ENCODE data around the gene ADAMTS12.

The ADAMTS12 gene

DNA sequence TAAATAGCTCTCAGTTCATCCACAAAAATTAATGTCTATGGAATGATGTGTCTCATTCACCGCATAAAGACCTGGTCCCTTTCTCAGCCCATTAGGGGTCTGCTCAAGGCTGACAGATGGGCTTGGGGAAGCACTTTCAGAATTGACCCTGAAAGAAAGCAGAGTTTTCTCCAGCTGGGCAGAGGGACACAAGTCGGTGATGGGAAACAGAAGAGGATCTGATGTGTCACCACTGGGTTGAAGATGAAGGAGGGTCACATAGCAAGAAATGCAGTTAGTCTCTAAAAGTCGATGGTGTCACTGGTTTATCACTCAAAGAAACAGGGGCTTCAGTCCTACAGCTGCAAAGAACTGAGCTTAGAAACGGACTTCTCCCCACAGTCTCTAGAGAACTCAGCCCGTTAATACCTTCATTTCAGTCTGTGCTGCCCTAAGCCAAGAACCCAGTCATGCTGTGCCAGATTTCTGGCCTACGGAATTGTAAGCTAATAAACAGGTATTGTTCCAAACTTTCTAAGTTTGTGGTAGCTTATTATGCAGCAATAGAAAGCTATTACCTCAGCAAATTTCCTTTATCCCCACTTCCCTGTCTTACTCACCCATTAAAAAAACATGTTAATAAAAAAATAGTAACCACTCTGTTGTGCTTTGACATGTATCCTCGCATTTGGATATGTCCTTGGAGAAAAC is 64.6 kb downstream of the ADAMTS12 start:
- Histone ChIP-seq H4K91ac (ENCODE audit: low read depth, low read length, poor library complexity) (no peak overlapping the region), H3K4me2 (ENCODE audit: insufficient read depth, low read length, poor library complexity, severe bottlenecking) (no peak overlapping the region), H3K79me1 (ENCODE audit: low read depth, low read length) (no peaks in the 10 kb centered on the region), H3K36me3 (replicated peaks in 1 of 2; ENCODE audit: control insufficient read depth in 2 of 2, insufficient read depth in 2 of 2, low read length in 2 of 2) (peaks cover 0 to 5% of the 10 kb centered on the region in 2 donors), H2AK5ac (ENCODE audit: low read depth, low read length) (no peak overlapping the region), H3K9ac (ENCODE audit: low read depth, low read length, poor library complexity) (no peak overlapping the region), H2BK5ac (ENCODE audit: low read length) (no peak overlapping the region), H2BK120ac (ENCODE audit: low read depth, low read length) (no peak overlapping the region), H3K27ac (replicated peaks; ENCODE audit: low read length) (no peak overlapping the region), H3K4me1 (ENCODE audit: control insufficient read depth in 2 of 2, insufficient read depth in 1 of 2, low read depth in 1 of 2, low read length in 2 of 2) (peaks cover 3 to 5% of the 10 kb centered on the region in 2 donors), H3K9me3 (replicated peaks in 1 of 2; ENCODE audit: control insufficient read depth in 2 of 2, insufficient read depth in 1 of 2, low read depth in 1 of 2, low read length in 2 of 2) (no peaks in the 10 kb centered on the region), H2BK15ac (ENCODE audit: low read length) (no peak overlapping the region), H3K14ac (ENCODE audit: low read length) (no peak overlapping the region), H3K4ac (ENCODE audit: low read length) (no peak overlapping the region), H3K27me3 (ENCODE audit: control insufficient read depth in 3 of 3, insufficient read depth in 3 of 3, low read depth in 1 of 3, low read length in 3 of 3) (no peaks in the 10 kb centered on the region), H2BK12ac (ENCODE audit: low read length) (no peak overlapping the region), H3K18ac (ENCODE audit: low read length) (no peak overlapping the region), H3K23ac (ENCODE audit: low read depth, low read length, poor library complexity) (no peak overlapping the region), H2AFZ (ENCODE audit: low read length) (no peak overlapping the region), H4K8ac (ENCODE audit: low read depth, low read length) (no peak overlapping the region), H3K4me3 (ENCODE audit: low read length in 2 of 2) (no peak overlapping the region)
- WGBS, 2 donors (ENCODE audit: extremely low coverage in 2 of 2, insufficient read length in 2 of 2, insufficient replicate concordance in 1 of 2) = no CpG with 5 or more reads among the region's 7 CpGs
- DNase-seq (ENCODE audit: low spot score) = no peak

DNA sequence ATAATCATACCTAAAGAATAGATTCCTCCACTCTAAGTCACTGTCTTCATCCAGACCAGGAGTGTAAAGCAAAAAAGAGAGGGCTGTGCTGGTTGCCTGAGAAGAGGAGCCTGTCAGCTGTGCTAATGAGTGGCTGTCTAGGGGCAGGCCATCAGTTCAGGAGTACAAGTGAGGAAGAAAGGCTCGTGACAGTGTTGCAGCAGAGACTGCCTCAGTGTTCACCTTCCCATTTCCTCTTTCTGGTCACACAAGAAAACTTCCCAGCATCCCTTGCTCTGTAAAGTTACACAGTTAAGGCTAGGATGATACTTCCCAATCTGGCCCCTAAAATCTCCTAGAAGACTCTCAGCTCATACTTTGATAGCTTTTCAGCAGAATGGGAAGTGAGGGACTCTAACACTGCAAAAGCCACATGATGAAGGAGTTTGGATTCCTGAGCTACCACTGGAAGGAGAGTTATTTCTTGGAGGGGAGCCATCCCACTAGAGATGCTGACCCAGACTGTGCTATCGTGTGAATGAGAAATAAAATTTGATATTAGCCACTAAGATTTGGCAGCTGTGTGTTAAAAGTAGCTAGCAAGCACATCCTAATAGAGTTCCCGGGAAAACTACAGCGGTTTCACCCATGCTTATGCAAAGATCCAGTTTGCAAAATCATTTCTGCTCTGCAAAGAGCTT is 67.1 kb downstream of the ADAMTS12 start:
- H2BK120ac ChIP-seq (ENCODE audit: low read depth, low read length) = no peak overlapping the region
- no peak overlapping the region for H2BK12ac ChIP-seq (ENCODE audit: low read length)
- no peak overlapping the region for H2AK5ac ChIP-seq (ENCODE audit: low read depth, low read length)
- H3K9me3 ChIP-seq (replicated peaks in 1 of 2; ENCODE audit: control insufficient read depth in 2 of 2, insufficient read depth in 1 of 2, low read depth in 1 of 2, low read length in 2 of 2) = peaks cover 0 to 6% of the 10 kb centered on the region in 2 donors
- H3K4me1 ChIP-seq (ENCODE audit: control insufficient read depth in 2 of 2, insufficient read depth in 1 of 2, low read depth in 1 of 2, low read length in 2 of 2) = peaks cover 3 to 5% of the 10 kb centered on the region in 2 donors
- H3K18ac ChIP-seq (ENCODE audit: low read length) = no peak overlapping the region
- H3K23ac ChIP-seq (ENCODE audit: low read depth, low read length, poor library complexity) = no peak overlapping the region
- no peak overlapping the region for H3K4ac ChIP-seq (ENCODE audit: low read length)
- no peak overlapping the region for H3K27ac ChIP-seq (replicated peaks; ENCODE audit: low read length)
- DNase-seq (ENCODE audit: low spot score) = no peak
- H4K8ac ChIP-seq (ENCODE audit: low read depth, low read length) = no peak overlapping the region
- H2BK15ac ChIP-seq (ENCODE audit: low read length) = no peak overlapping the region
- no peak overlapping the region for H3K4me3 ChIP-seq (ENCODE audit: low read length in 2 of 2)
- no peaks in the 10 kb centered on the region for H3K27me3 ChIP-seq (ENCODE audit: control insufficient read depth in 3 of 3, insufficient read depth in 3 of 3, low read depth in 1 of 3, low read length in 3 of 3)
- no peak overlapping the region for H2BK5ac ChIP-seq (ENCODE audit: low read length)
- H2AFZ ChIP-seq (ENCODE audit: low read length) = no peak overlapping the region
- no peak overlapping the region for H3K14ac ChIP-seq (ENCODE audit: low read length)
- H3K36me3 ChIP-seq (replicated peaks in 1 of 2; ENCODE audit: control insufficient read depth in 2 of 2, insufficient read depth in 2 of 2, low read length in 2 of 2) = peaks cover 0 to 4% of the 10 kb centered on the region in 2 donors
- H3K79me1 ChIP-seq (ENCODE audit: low read depth, low read length) = no peaks in the 10 kb centered on the region
- H3K4me2 ChIP-seq (ENCODE audit: insufficient read depth, low read length, poor library complexity, severe bottlenecking) = no peak overlapping the region
- WGBS, 2 donors (ENCODE audit: extremely low coverage in 2 of 2, insufficient read length in 2 of 2, insufficient replicate concordance in 1 of 2) = no CpG with 5 or more reads among the region's 4 CpGs
- H4K91ac ChIP-seq (ENCODE audit: low read depth, low read length, poor library complexity) = no peak overlapping the region
- H3K9ac ChIP-seq (ENCODE audit: low read depth, low read length, poor library complexity) = no peak overlapping the region

DNA sequence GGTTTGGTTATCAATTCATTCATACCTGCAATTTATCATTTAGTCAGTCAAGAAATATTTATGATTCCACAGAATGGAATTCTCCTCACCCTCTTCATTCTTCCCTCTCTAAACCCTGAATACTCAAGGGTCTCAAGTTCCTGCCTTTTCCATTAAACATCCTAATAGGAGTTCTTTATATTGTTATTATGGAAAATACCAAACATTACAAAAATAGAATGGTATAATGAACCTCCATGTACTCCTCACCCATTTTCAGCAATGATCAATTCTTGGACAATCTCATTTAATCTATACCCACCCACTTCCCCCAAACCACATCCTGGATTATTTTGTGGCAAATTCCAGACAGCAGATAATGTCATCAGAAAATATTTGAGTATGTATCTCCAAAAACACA is 74.5 kb downstream of the ADAMTS12 start:
- Histone ChIP-seq H3K4me2 (ENCODE audit: insufficient read depth, low read length, poor library complexity, severe bottlenecking) (no peak overlapping the region), H4K91ac (ENCODE audit: low read depth, low read length, poor library complexity) (no peak overlapping the region), H2BK12ac (ENCODE audit: low read length) (no peak overlapping the region), H3K27me3 (ENCODE audit: control insufficient read depth in 3 of 3, insufficient read depth in 3 of 3, low read depth in 1 of 3, low read length in 3 of 3) (no peaks in the 10 kb centered on the region), H3K9me3 (replicated peaks in 1 of 2; ENCODE audit: control insufficient read depth in 2 of 2, insufficient read depth in 1 of 2, low read depth in 1 of 2, low read length in 2 of 2) (peaks cover 0 to 15% of the 10 kb centered on the region in 2 donors), H3K4me1 (ENCODE audit: control insufficient read depth in 2 of 2, insufficient read depth in 1 of 2, low read depth in 1 of 2, low read length in 2 of 2) (peaks cover 0 to 6% of the 10 kb centered on the region in 2 donors), H3K18ac (ENCODE audit: low read length) (no peak overlapping the region), H3K4ac (ENCODE audit: low read length) (no peak overlapping the region), H3K27ac (replicated peaks; ENCODE audit: low read length) (no peak overlapping the region), H2BK15ac (ENCODE audit: low read length) (no peak overlapping the region), H2BK120ac (ENCODE audit: low read depth, low read length) (no peak overlapping the region), H4K8ac (ENCODE audit: low read depth, low read length) (no peak overlapping the region), H2AK5ac (ENCODE audit: low read depth, low read length) (no peak overlapping the region), H3K36me3 (replicated peaks in 1 of 2; ENCODE audit: control insufficient read depth in 2 of 2, insufficient read depth in 2 of 2, low read length in 2 of 2) (peaks cover 0 to 5% of the 10 kb centered on the region in 2 donors), H3K4me3 (ENCODE audit: low read length in 2 of 2) (no peak overlapping the region), H3K23ac (ENCODE audit: low read depth, low read length, poor library complexity) (no peak overlapping the region), H3K9ac (ENCODE audit: low read depth, low read length, poor library complexity) (no peak overlapping the region), H3K14ac (ENCODE audit: low read length) (no peak overlapping the region), H2BK5ac (ENCODE audit: low read length) (no peak overlapping the region), H2AFZ (ENCODE audit: low read length) (no peak overlapping the region), H3K79me1 (ENCODE audit: low read depth, low read length) (no peaks in the 10 kb centered on the region)
- DNase-seq (ENCODE audit: low spot score) = no peak

DNA sequence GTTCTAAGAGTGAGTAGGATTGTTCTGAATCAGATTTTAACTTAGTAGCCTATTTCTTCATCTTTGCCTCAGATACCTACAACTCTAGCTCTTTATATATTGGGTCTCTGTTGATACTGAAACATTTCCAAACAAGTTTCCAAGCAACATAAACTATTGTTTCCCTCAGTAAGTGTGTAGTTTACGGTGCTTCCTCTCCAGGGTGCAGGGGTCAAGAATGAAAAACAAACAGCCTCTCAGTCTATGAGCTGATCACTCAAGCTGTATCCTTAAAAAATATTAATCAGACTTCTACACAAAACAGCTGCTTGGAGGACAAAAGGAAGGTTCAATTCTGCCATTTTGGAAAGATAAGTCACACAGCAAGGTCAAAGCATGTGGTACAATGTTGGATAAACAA is 75.0 kb downstream of the ADAMTS12 start:
- H3K36me3 ChIP-seq (replicated peaks in 1 of 2; ENCODE audit: control insufficient read depth in 2 of 2, insufficient read depth in 2 of 2, low read length in 2 of 2) = peaks cover 0 to 5% of the 10 kb centered on the region in 2 donors
- H2AFZ ChIP-seq (ENCODE audit: low read length) = no peak overlapping the region
- H3K9ac ChIP-seq (ENCODE audit: low read depth, low read length, poor library complexity) = no peak overlapping the region
- no peak overlapping the region for H3K14ac ChIP-seq (ENCODE audit: low read length)
- no peak overlapping the region for H3K4me3 ChIP-seq (ENCODE audit: low read length in 2 of 2)
- no peak for DNase-seq (ENCODE audit: low spot score)
- H3K4me2 ChIP-seq (ENCODE audit: insufficient read depth, low read length, poor library complexity, severe bottlenecking) = no peak overlapping the region
- no peak overlapping the region for H3K27ac ChIP-seq (replicated peaks; ENCODE audit: low read length)
- H4K91ac ChIP-seq (ENCODE audit: low read depth, low read length, poor library complexity) = no peak overlapping the region
- H3K23ac ChIP-seq (ENCODE audit: low read depth, low read length, poor library complexity) = no peak overlapping the region
- WGBS, 2 donors (ENCODE audit: extremely low coverage in 2 of 2, insufficient read length in 2 of 2, insufficient replicate concordance in 1 of 2) = no CpG with 5 or more reads among the region's 1 CpG
- H3K18ac ChIP-seq (ENCODE audit: low read length) = no peak overlapping the region
- H3K4me1 ChIP-seq (ENCODE audit: control insufficient read depth in 2 of 2, insufficient read depth in 1 of 2, low read depth in 1 of 2, low read length in 2 of 2) = peaks cover 0 to 6% of the 10 kb centered on the region in 2 donors
- no peak overlapping the region for H2BK120ac ChIP-seq (ENCODE audit: low read depth, low read length)
- H2BK15ac ChIP-seq (ENCODE audit: low read length) = no peak overlapping the region
- no peak overlapping the region for H2BK12ac ChIP-seq (ENCODE audit: low read length)
- no peak overlapping the region for H3K4ac ChIP-seq (ENCODE audit: low read length)
- H4K8ac ChIP-seq (ENCODE audit: low read depth, low read length) = no peak overlapping the region
- no peaks in the 10 kb centered on the region for H3K27me3 ChIP-seq (ENCODE audit: control insufficient read depth in 3 of 3, insufficient read depth in 3 of 3, low read depth in 1 of 3, low read length in 3 of 3)
- peaks cover 0 to 15% of the 10 kb centered on the region in 2 donors for H3K9me3 ChIP-seq (replicated peaks in 1 of 2; ENCODE audit: control insufficient read depth in 2 of 2, insufficient read depth in 1 of 2, low read depth in 1 of 2, low read length in 2 of 2)
- H2BK5ac ChIP-seq (ENCODE audit: low read length) = no peak overlapping the region
- H3K79me1 ChIP-seq (ENCODE audit: low read depth, low read length) = no peaks in the 10 kb centered on the region
- no peak overlapping the region for H2AK5ac ChIP-seq (ENCODE audit: low read depth, low read length)
